Spleen (tissue), 11 donors: ENCODE measurements around the gene TOP3B. TPM values are rescaled to one million over a fixed set of nuclear protein-coding genes. Genes with fewer than 3 reads are reported as not detected.

Source experiments
- DNase-seq: peaks from one replicate; pipeline ENCODE4 v3.0.0-alpha.2; 2020
- H3K27ac ChIP-seq, 8 donors: fragments of 200-600 bp; sonication (generic) in 7 of 8; 1 replicate in 4 of 8; 2 replicates in 4 of 8; pipeline versions ENCODE4 v1.5.0 to v1.8.0; 2016 to 2021; ENCODE audit warnings: inconsistent platforms in 4 of 8, mild to moderate bottlenecking in 4 of 8, moderate library complexity in 1 of 8
- H3K27me3 ChIP-seq, 7 donors: fragments of 200-600 bp; sonication (generic) in 6 of 7; replicated peaks in 1 of 7; 1 replicate in 4 of 7; 2 replicates in 3 of 7; pipeline versions ENCODE4 v1.5.0 to v1.8.0; 2016 to 2021; ENCODE audit warnings: inconsistent platforms in 3 of 7, mild to moderate bottlenecking in 1 of 7
- H3K36me3 ChIP-seq, 6 donors: fragments of 200-600 bp; sonication (generic) in 5 of 6; 1 replicate in 4 of 6; 2 replicates in 2 of 6; pipeline versions ENCODE4 v1.5.0 to v1.8.0; 2016 to 2021; ENCODE audit warnings: inconsistent platforms in 2 of 6
- H3K4me1 ChIP-seq, 6 donors: fragments of 200-600 bp; sonication (generic) in 5 of 6; 1 replicate in 3 of 6; 2 replicates in 3 of 6; pipeline versions ENCODE4 v1.5.0 to v1.8.0; 2016 to 2021; ENCODE audit warnings: inconsistent platforms in 3 of 6
- H3K4me3 ChIP-seq, 8 donors: fragments of 200-600 bp; sonication (generic) in 7 of 8; 1 replicate in 4 of 8; 2 replicates in 4 of 8; pipeline versions ENCODE4 v1.5.0 to v1.8.0; 2016 to 2021; ENCODE audit warnings: inconsistent platforms in 4 of 8, mild to moderate bottlenecking in 4 of 8, moderate library complexity in 2 of 8
- H3K9me3 ChIP-seq, 8 donors: fragments of 200-600 bp; sonication (generic) in 7 of 8; 1 replicate in 4 of 8; 2 replicates in 4 of 8; pipeline versions ENCODE4 v1.5.0 to v1.8.0; 2016 to 2021; ENCODE audit warnings: inconsistent platforms in 4 of 8
- POLR2A ChIP-seq, 3 donors: fragments of 450-650 bp; IDR thresholded peaks; one replicate each; pipeline ENCODE4 v1.5.1; 2017; ENCODE audit warnings: antibody characterized with exemption in 3 of 3, mild to moderate bottlenecking in 1 of 3
- POLR2AphosphoS5 ChIP-seq, 3 donors: sonication (generic); formaldehyde crosslinking; IDR thresholded peaks; one replicate each; pipeline ENCODE4 v1.5.1; 2017; ENCODE audit warnings: antibody characterized with exemption in 3 of 3
- WGBS, 5 donors: extraction: QIAGEN DNeasy Blood & Tissue Kit in 3 of 5; methylation state at CpG; one replicate each; pipeline versions ENCODE4 v1.1.5 to v1.1.7; 2013 to 2018; 5-methylcytosine and 5-hydroxymethylcytosine counted together
- intact Hi-C: fragments of 100-400 bp; cut with DNase I; formaldehyde crosslinking; loops from one replicate; pipeline ENCODE4 v1.15.0; 2023; ENCODE audit warnings: low total_unique reads
- polyA plus RNA-seq, 3 donors: library from polyadenylated mRNA; stranded (reverse); fragments of 200-250 nt; gene quantifications; one replicate each; pipeline ENCODE4 v1.2.1, GENCODE V29; 2013
- total RNA-seq, 7 donors: library from RNA; depleted of rRNA in 3 of 7; stranded (reverse); fragments of >200 nt in 3 of 7; fragmentation: NEBNext Ultra II Directional in 4 of 7; extraction: Animal tissue kit (Norgen Biotek cat#: 25700) in 4 of 7; gene quantifications; one replicate each; pipeline versions ENCODE4 v1.1.0 to v1.2.1, GENCODE V29; 2016 to 2021
- TF ChIP-seq, protein P1 (sequence below), 11 experiments: fragments of 200-600 bp in 7 of 11; fragments of 450-650 bp in 4 of 11; sonication (generic) in 4 of 11; IDR thresholded peaks in 8 of 11; conservative IDR thresholded peaks in 3 of 11; 1 replicate in 7 of 11; 2 replicates in 4 of 11; pipeline versions ENCODE4 v1.4.0 to v1.8.0; 2016 to 2021; ENCODE audit warnings: antibody characterized with exemption in 11 of 11, inconsistent platforms in 4 of 11, mild to moderate bottlenecking in 1 of 11
- donor health status: healthy with polysubstance abuse.
- donor health status: DM: no; HTN: no; CAD: no; lungs with moderate emphysema.
- donor health status: DM: no; HTN: no; CAD: no.
- donor health status: Bipolar disorder and iron deficiency.
- donor health status: healthy.
- donor health status: DM: no; HTN: no; CAD: no.
- donor health status: DM: yes; HTN: yes; CAD: no.

TOP3B gene
- total and polyA plus RNA-seq, 10 donors: 12.6 to 66.4 (median 46.7) TPM

DNA sequence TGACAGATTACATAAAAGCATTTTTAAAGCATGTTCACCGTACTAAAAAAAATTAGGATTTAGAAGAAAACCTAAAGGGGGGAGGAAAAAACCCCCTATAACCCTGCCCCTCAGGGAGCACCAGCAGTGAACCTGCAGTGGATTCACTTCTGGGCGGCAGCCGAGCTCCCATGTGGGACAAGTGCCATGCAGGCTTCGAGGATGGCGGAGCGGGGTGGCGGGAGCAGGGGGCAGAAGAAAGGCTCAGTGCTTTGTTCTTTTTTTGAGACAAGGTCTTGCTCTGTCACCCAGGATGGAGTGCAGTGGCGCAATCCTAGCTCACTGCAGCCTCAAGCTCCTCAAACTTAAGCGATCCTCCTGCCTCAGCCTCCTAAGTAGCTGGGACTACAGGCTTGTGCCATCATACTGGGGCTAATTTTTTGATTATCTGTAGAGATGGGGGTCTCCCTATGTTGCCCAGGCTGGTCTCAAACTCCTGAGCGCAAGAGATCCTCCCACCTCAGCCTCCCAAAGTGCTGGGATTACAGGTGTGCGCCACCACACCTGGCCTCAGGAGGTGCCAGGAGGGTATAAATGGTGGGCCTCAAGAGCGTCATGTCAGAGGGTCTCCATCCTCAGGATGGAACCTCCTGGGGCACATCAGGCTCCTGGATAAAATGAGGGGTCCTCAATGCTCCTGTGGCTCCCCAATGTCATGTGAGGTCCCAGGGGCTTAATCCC is 64.0 kb downstream of the TOP3B start:
- WGBS, 5 donors: 87 to 96% (median 95%) methylated on average over 11 to 12 of the region's 12 CpGs
- Histone ChIP-seq H3K4me3 (no peak overlapping the region), H3K27ac (no peak overlapping the region), H3K36me3 (peaks cover 0 to 52% (median 24%) of the 10 kb centered on the region in 6 donors), H3K4me1 (peaks cover 0 to 18% (median 5%) of the 10 kb centered on the region in 6 donors), H3K27me3 (no peaks in the 10 kb centered on the region), H3K9me3 (no peaks in the 10 kb centered on the region)
- intact Hi-C loops: no loop called here
- TF ChIP-seq POLR2AphosphoS5 (IDR thresholded peaks at IDR 0.05) (peak in 1 of 3 donors; percentile 16), POLR2A (IDR thresholded peaks at IDR 0.05) (no peak)
- TF ChIP-seq, protein P1, sequence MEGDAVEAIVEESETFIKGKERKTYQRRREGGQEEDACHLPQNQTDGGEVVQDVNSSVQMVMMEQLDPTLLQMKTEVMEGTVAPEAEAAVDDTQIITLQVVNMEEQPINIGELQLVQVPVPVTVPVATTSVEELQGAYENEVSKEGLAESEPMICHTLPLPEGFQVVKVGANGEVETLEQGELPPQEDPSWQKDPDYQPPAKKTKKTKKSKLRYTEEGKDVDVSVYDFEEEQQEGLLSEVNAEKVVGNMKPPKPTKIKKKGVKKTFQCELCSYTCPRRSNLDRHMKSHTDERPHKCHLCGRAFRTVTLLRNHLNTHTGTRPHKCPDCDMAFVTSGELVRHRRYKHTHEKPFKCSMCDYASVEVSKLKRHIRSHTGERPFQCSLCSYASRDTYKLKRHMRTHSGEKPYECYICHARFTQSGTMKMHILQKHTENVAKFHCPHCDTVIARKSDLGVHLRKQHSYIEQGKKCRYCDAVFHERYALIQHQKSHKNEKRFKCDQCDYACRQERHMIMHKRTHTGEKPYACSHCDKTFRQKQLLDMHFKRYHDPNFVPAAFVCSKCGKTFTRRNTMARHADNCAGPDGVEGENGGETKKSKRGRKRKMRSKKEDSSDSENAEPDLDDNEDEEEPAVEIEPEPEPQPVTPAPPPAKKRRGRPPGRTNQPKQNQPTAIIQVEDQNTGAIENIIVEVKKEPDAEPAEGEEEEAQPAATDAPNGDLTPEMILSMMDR (IDR thresholded peaks at IDR 0.05 in 8 of 11, conservative IDR thresholded peaks at IDR 0.05 in 3 of 11): no peak
- DNase-seq: no peak

DNA sequence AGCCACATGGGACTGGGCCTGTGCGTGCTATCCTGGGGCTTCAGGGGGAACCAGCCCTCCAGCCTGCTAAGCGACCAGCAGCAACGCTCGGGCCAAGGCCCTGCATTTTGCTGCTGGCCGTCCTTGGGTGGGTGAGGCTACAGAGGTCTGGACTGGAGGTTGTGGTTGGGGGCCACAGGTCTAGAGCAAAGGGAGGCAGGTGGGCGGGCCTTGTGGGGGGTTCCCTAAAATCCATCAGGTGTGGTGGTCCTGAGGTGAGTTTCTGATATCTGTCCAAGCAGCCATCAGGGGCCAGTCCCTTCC is 64.7 kb downstream of the TOP3B start:
- no peak for DNase-seq
- Histone ChIP-seq H3K27ac (no peak overlapping the region), H3K27me3 (no peaks in the 10 kb centered on the region), H3K4me1 (peaks cover 0 to 18% (median 5%) of the 10 kb centered on the region in 6 donors), H3K36me3 (peaks cover 0 to 44% (median 20%) of the 10 kb centered on the region in 6 donors), H3K4me3 (no peak overlapping the region), H3K9me3 (no peaks in the 10 kb centered on the region)
- 83 to 94% (median 88%) methylated on average over 5 to 6 of the region's 6 CpGs for WGBS, 5 donors
- intact Hi-C loops: no loop called here
- TF ChIP-seq, protein P1 (IDR thresholded peaks at IDR 0.05 in 8 of 11, conservative IDR thresholded peaks at IDR 0.05 in 3 of 11): no peak
- TF ChIP-seq POLR2AphosphoS5 (IDR thresholded peaks at IDR 0.05): no peak
- TF ChIP-seq POLR2A (IDR thresholded peaks at IDR 0.05): no peak

DNA sequence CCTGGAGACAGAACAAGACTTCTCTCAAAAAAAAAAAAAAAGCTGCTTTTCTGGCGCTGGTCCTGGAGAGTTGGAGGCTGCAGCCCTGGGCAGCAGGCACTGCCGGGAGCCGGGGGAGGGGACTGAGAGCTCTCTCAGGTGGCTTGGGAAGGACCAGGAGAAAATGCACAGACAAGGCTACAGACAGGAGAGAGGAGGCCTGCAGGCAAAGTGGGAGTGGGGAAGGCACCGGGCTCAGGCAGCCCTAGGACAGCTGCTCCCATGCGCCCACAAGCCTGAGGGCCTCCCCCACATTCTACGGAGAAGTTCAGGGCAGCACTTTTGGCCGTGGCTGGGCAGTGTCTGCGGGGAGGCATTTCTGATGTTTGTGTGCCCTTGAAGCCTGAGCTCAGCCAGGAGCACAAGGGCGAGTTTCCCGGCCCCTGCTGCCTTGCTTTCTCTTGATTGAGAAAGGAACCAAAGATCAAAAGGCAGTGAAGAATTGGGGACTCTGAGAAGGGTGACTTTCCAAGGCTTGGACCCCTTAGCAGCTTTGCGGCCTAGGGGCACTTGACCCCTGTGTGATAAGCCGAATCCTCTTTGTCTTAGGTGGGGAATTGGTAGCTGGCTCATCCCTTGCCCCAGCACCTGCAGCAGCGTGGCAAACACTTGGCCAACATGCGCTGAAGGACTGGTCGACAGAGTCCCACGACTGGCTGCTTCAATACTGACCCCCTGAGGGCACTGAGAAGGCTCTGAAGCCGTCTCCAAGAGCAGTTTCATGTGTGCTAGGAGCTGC is 65.2 kb downstream of the TOP3B start:
- Histone ChIP-seq H3K27ac (no peak overlapping the region), H3K36me3 (peaks cover 0 to 39% (median 17%) of the 10 kb centered on the region in 6 donors), H3K4me1 (peaks cover 0 to 18% (median 5%) of the 10 kb centered on the region in 6 donors), H3K4me3 (no peak overlapping the region), H3K9me3 (no peaks in the 10 kb centered on the region), H3K27me3 (no peaks in the 10 kb centered on the region)
- no peak for DNase-seq
- intact Hi-C loops: no loop called here
- TF ChIP-seq POLR2AphosphoS5 (IDR thresholded peaks at IDR 0.05): peak in 2 of 3 donors; percentile 19 to 24
- no peak for TF ChIP-seq POLR2A (IDR thresholded peaks at IDR 0.05)
- 60 to 83% (median 74%) methylated on average over 15 to 17 of the region's 17 CpGs for WGBS, 5 donors

DNA sequence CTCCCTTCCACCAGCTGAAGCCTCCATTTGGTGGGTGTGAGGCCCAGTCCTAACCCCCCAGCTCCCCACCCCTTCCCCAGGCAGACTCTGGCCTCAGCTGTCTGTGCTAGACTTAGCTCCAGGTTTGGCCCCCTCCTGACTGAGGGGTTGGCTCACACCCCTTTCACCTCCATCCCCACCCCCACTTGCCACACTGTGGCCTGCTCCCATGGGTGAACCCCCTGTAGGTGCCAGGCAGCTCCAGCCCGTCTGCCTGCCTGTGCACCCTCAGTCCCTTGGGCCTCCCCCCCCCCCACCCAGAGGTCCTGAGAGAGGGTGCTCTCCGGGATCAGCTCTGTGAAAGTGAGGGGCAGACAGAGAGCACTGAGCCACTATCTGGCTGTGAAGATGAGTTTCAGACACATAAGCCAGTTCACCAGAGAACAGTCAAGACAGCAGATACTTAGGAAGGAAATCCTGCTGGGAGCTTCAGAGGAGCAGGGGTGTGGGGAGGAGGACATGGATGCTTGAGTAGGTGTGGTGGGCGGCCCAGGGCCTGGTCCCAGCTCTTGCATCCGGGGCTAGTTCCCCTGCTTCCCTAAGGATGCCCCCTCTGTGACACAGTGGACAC is 66.2 kb downstream of the TOP3B start:
- Histone ChIP-seq H3K4me1 (peaks cover 0 to 13% (median 5%) of the 10 kb centered on the region in 6 donors), H3K9me3 (no peaks in the 10 kb centered on the region), H3K4me3 (no peak overlapping the region), H3K36me3 (peaks cover 0 to 30% (median 13%) of the 10 kb centered on the region in 6 donors), H3K27ac (no peak overlapping the region), H3K27me3 (no peaks in the 10 kb centered on the region)
- WGBS, 5 donors: 72 to 86% (median 80%) methylated on average over 4 of the region's 4 CpGs
- DNase-seq: no peak
- intact Hi-C loops: no loop called here
- no peak for TF ChIP-seq POLR2A (IDR thresholded peaks at IDR 0.05)
- no peak for TF ChIP-seq POLR2AphosphoS5 (IDR thresholded peaks at IDR 0.05)
- TF ChIP-seq, protein P1 (IDR thresholded peaks at IDR 0.05 in 8 of 11, conservative IDR thresholded peaks at IDR 0.05 in 3 of 11): no peak
